ENCODE data around the gene DDC.

DDC gene

DNA sequence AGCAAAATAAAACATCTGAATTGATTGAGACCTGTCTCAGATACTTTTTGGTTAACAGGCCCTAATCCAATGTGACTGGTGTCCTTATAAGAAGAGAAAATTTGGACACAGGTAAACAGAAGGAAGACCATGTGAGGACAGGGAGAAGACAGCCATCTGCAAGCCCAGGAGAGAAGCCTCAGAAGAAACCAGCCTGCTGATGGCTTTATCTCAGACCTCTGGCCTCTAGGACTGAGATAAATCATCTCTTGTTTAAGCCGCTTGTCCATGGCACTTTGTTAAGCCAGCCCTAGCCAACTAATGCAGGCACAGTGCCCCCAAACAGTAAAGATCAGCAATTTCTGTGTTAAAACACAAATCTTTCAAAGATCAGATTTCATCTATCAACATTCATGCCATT, 73.3 kb downstream of the DDC start:
- in situ Hi-C loops (cut with MboI; ENCODE audit: low sequenced_read_pairs) = no loop called here

DNA sequence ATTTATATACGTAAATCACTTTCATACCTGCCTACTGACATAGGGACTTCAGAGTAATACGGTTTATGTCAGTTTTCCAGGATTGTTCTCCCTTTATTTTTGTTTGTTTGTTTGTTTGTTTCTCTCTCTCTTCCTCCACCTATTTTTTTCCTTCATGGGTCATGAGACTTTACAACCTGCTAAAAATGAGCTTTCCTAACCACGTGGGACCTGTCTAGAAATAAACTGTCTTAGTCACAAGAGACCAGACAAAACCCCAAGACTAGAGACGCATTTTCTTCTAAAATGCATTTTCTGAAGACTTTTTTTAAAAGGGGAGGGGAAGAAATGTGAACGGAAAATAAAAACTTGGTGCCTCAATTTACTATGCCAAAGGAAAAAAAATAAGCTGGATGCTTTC, 74.0 kb downstream of the DDC start:
- in situ Hi-C loops (cut with MboI; ENCODE audit: low sequenced_read_pairs) = no loop called here

- in situ Hi-C loops (cut with MboI; ENCODE audit: low sequenced_read_pairs) = no loop called here
Observed at GRCh38 chr7:50488379-50488778, 76.8 kb downstream of the DDC start.

DNA sequence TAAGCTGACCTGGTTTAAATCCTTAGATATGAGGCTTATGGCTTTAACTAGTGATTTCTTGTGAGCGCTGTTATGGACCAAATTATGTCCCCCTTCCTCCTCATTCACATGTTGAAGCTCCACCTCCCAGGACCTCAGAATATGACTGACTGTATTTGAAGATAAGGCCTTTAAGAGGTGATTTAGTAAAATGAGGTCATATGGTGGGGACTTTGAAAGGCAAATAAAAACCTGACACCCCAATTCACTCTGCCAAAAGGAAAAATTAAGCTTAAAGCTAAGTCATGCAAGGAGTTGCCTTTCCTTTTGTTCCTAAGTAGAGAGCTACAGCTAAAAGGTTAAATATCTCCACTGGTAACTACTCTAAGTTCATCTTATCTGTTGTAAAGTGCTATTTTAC, 78.7 kb downstream of the DDC start:
- in situ Hi-C loops (cut with MboI; ENCODE audit: low sequenced_read_pairs) = no loop called here

- in situ Hi-C loops (cut with MboI; ENCODE audit: low sequenced_read_pairs) = no loop called here
Observed at GRCh38 chr7:50481867-50482266, 83.3 kb downstream of the DDC start.

DNA sequence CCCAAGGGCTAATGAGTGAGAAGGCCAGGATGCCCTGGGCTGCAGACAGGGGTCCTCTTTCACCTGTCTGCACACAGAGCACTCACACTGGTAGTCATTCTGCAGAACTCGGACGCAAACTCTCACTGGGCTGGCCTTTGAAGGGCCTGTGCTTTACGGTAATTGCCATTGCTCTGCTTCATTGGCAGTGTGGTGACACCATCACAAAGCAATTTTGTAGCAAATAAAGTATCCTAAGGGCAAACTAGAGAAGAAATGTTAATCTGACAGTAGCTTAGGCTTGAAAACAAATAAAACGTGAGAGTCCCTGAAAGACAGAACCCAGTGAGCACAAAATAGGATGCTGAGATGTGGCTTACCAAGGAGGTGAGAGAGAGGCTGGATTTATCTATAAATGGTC, 84.4 kb downstream of the DDC start:
- in situ Hi-C loops (cut with MboI; ENCODE audit: low sequenced_read_pairs) = no loop called here

GRCh38 chr7:50479743-50480517, 85.3 kb downstream of the DDC start:
- in situ Hi-C loops (cut with MboI; ENCODE audit: low sequenced_read_pairs) = no loop called here

DNA sequence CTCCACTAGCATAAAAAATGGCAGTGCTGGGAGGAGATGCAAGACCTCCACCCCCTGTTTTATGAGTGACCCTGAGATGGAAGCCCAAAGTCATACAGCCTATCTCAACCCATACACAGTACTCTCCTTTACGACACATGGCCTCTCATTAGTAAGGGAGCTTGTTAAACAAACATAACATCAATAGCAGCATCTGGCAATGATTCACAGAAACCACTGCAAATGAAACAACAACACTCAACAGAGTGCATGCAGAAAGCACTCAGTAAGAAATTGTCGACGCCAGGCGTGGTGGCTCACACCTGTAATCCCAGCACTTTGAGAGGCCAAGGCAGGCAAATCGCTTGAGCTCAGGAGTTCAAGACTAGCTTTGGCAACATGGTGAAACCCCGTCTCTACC, 87.6 kb downstream of the DDC start:
- in situ Hi-C loops (cut with MboI; ENCODE audit: low sequenced_read_pairs) = no loop called here

GRCh38 chr7:50476953-50477625, 88.1 kb downstream of the DDC start:
- in situ Hi-C loops (cut with MboI; ENCODE audit: low sequenced_read_pairs) = no loop called here

GRCh38 chr7:50475340-50475739, 89.9 kb downstream of the DDC start:
- in situ Hi-C loops (cut with MboI; ENCODE audit: low sequenced_read_pairs) = no loop called here

GRCh38 chr7:50474382-50475160, 90.6 kb downstream of the DDC start:
- in situ Hi-C loops (cut with MboI; ENCODE audit: low sequenced_read_pairs) = loop anchor here (25.0 kb wide), 1 partner anchor 688 kb away; no protein-coding TSS in a partner anchor

DNA sequence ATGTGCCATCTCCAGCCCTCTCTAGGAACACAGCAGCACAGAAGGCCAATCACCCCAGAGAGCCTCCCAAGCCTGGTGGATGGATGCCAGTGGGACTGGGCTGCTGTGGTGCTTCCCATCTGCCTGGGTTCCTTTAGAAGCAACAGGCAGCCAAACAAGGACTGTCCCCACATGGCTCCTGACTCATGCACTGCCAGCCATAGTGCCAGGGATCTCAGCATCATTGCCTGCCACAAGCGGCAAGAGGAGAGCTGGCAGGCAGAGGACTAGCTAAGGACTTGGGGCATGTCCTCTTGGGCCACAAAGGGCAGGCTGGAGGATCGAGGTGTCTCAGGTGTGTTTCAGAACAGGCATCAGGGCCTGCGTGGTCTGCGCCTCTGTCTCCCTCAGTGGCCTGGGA, 91.7 kb downstream of the DDC start:
- in situ Hi-C loops (cut with MboI; ENCODE audit: low sequenced_read_pairs) = loop anchor here (25.0 kb wide), 1 partner anchor 689 kb away; no protein-coding TSS in a partner anchor

- in situ Hi-C loops (cut with MboI; ENCODE audit: low sequenced_read_pairs) = loop anchor here (25.0 kb wide), 1 partner anchor 690 kb away; no protein-coding TSS in a partner anchor
Observed at GRCh38 chr7:50472427-50472826, 92.8 kb downstream of the DDC start.

- in situ Hi-C loops (cut with MboI; ENCODE audit: low sequenced_read_pairs) = loop anchor here (25.0 kb wide), 1 partner anchor 690 kb away; no protein-coding TSS in a partner anchor
Observed at GRCh38 chr7:50471970-50472369, 93.2 kb downstream of the DDC start.

- in situ Hi-C loops (cut with MboI; ENCODE audit: low sequenced_read_pairs) = loop anchor here (25.0 kb wide), 1 partner anchor 692 kb away; no protein-coding TSS in a partner anchor
Observed at GRCh38 chr7:50470250-50471163, 94.7 kb downstream of the DDC start.

DNA sequence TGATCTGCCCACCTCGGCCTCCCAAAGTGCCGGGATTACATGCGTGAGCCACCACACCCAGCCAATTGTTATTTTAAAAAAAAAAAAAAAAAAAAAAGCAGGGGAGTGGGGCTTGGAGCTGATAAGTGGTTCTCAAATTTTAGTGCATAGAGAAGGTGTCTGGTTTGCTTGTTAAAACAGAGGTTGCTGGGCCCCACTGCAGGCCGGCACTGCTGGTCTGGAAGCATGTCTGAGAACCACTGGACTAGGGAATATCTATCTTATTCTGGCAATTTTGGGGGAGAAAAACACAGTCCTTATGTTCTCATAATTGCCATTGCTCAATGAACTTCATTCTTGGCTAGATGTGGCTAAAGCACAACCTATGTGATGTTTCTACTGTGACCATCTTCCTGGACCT, 96.0 kb downstream of the DDC start:
- in situ Hi-C loops (cut with MboI; ENCODE audit: low sequenced_read_pairs) = loop anchor here (25.0 kb wide), 1 partner anchor 693 kb away; no protein-coding TSS in a partner anchor

- in situ Hi-C loops (cut with MboI; ENCODE audit: low sequenced_read_pairs) = loop anchor here (25.0 kb wide), 1 partner anchor 694 kb away; no protein-coding TSS in a partner anchor
Observed at GRCh38 chr7:50467817-50468610, 97.2 kb downstream of the DDC start.

DNA sequence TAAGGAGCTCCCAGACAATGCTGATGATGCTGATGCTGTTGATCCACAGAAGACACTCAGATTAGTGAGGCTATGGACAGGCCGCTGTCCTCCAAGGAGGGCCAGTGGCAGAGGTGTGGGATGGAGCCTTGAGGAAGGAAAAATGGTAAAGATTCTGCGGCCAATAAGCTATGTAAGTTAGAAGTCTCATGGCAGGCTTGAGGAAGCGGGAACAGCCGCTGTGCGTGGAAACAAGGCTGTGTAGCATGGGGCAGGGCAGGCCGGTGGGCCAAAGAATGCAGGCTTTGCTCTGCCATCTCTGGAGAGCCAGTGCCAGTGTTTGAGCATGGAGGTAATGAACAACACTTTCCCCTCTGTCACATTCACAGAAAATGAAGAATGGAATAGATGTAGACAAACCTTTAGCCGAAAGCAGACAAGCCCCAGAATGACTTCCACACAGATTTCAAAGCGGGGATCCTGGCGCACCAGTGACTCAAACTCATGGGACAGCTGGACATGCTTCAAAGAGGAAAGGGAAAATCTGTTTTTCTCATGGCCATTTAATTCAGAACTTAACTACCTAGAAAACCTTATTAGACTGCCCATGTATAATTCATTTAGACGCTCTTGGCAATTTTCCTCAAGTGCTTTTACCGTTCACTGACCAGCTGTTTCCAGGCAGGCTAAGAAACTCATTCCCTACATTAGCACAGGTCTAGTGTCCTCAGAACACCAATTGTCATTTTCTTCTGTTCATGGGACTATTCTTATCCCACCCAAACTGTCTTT, 98.2 kb downstream of the DDC start:
- in situ Hi-C loops (cut with MboI; ENCODE audit: low sequenced_read_pairs) = loop anchor here (25.0 kb wide), 1 partner anchor 695 kb away; no protein-coding TSS in a partner anchor

All from HL-60/S4 (cell line).